CD4-positive, alpha-beta T cell (primary cell): Measurements from ENCODE around the gene ARHGEF5. TPM values are rescaled to one million over a fixed set of nuclear protein-coding genes. Genes with fewer than 3 reads are reported as not detected.

ENCODE experiments used
- ATAC-seq: fragments of 200-7000 bp; cut with Tn5 transposase; one replicate; pipeline ENCODE4 v1.10.0; 2022; ENCODE audit warnings: mild to moderate bottlenecking; ENCODE audit not compliant: poor library complexity
- CTCF ChIA-PET: fragments of 350-600 bp; sonication (Branson Sonifier 250); formaldehyde crosslinking; loops from one replicate; lab custom pipeline; 2021; ENCODE audit warnings: antibody characterized with exemption, inconsistent platforms; lab: Charles Lee
- POLR2A ChIA-PET: fragments of 350-600 bp; sonication (Branson Sonifier 250); formaldehyde crosslinking; loops from one replicate; lab custom pipeline; 2021; ENCODE audit warnings: antibody characterized with exemption, inconsistent platforms; lab: Charles Lee
- DNase-seq, 14 experiments: peaks; one replicate each; pipeline ENCODE4 v3.0.0-alpha.2; 2013 to 2020; ENCODE audit warnings: mixed read lengths in 2 of 14
- H3K27ac ChIP-seq, 2 donors: one replicate each; pipeline versions ENCODE4 v1.5.1 to v1.7.0; 2013; ENCODE audit warnings: low read length in 2 of 2, low read depth in 1 of 2, mild to moderate bottlenecking in 1 of 2
- H3K27me3 ChIP-seq, 2 experiments: 1 replicate in 1 of 2; 2 replicates in 1 of 2; pipeline versions ENCODE4 v1.6.1 to v1.7.0; 2013; ENCODE audit warnings: low read length in 2 of 2, control low read depth in 1 of 2, mild to moderate bottlenecking in 1 of 2, moderate library complexity in 1 of 2; ENCODE audit not compliant: insufficient read depth in 2 of 2, control insufficient read depth in 1 of 2
- H3K36me3 ChIP-seq: one replicate; pipeline ENCODE4 v1.6.1; 2013; ENCODE audit warnings: low read length, control low read depth; ENCODE audit not compliant: insufficient read depth
- H3K4me1 ChIP-seq: one replicate; pipeline ENCODE4 v1.6.1; 2013; ENCODE audit warnings: low read length, control low read depth; ENCODE audit not compliant: insufficient read depth
- H3K4me3 ChIP-seq: one replicate; pipeline ENCODE4 v1.5.1; 2013; ENCODE audit warnings: mild to moderate bottlenecking, low read length, moderate library complexity
- H3K9me3 ChIP-seq, 2 experiments: 1 replicate in 1 of 2; 2 replicates in 1 of 2; pipeline versions ENCODE4 v1.6.1 to v1.7.0; 2013; ENCODE audit warnings: low read length in 2 of 2, mild to moderate bottlenecking in 2 of 2, control low read depth in 1 of 2, moderate library complexity in 1 of 2; ENCODE audit not compliant: control insufficient read depth in 1 of 2, insufficient read depth in 1 of 2
- H3K27ac Mint-ChIP-seq: one replicate; pipeline ENCODE4 v1.8.0; 2020; ENCODE audit warnings: mixed read lengths
- H3K27me3 Mint-ChIP-seq: one replicate; pipeline ENCODE4 v1.8.0; 2021; ENCODE audit warnings: mixed read lengths
- H3K36me3 Mint-ChIP-seq: one replicate; pipeline ENCODE4 v1.8.0; 2021; ENCODE audit warnings: low read depth, mixed read lengths
- H3K4me1 Mint-ChIP-seq: one replicate; pipeline ENCODE4 v1.8.0; 2021; ENCODE audit warnings: low read depth, mixed read lengths
- H3K4me3 Mint-ChIP-seq: one replicate; pipeline ENCODE4 v1.8.0; 2020; ENCODE audit warnings: mild to moderate bottlenecking, mixed read lengths
- H3K9me3 Mint-ChIP-seq: one replicate; pipeline ENCODE4 v1.8.0; 2020; ENCODE audit warnings: mixed read lengths
- CTCF ChIP-seq: fragments of 200-600 bp; IDR thresholded peaks from one replicate; pipeline ENCODE4 v1.8.0; 2022; ENCODE audit warnings: antibody characterized with exemption, mild to moderate bottlenecking
- intact Hi-C, 2 experiments: fragments of 100-400 bp; cut with DNase I in 1 of 2; cut with micrococcal nuclease in 1 of 2; formaldehyde crosslinking; loops; one replicate each; pipeline versions ENCODE4 v1.15.1 to v1.9.0; 2023 to 2025; cut with DNase I, micrococcal nuclease
- total RNA-seq, 174 experiments: library from RNA in 2 of 174; stranded (reverse) in 2 of 174; gene quantifications; one replicate each; pipeline ENCODE4 v1.2.3 and lab custom pipeline; 2021 to 2026

The ARHGEF5 gene
- total RNA-seq, 2 experiments from 2014 or later = 7.9 to 9.0 TPM

- Histone ChIP-seq H3K9me3 (no peaks in the 10 kb centered on the region), H3K4me3 (no peak overlapping the region), H3K27ac (no peak overlapping the region), H3K36me3 (no peaks in the 10 kb centered on the region), H3K4me1 (peaks cover 2% of the 10 kb centered on the region), H3K27me3 (no peaks in the 10 kb centered on the region)
- no peak for TF ChIP-seq CTCF
- DNase-seq (no peak), ATAC-seq (no peak)
- intact Hi-C loops = no loop called here
- Mint-ChIP-seq H3K4me3 (no peak overlapping the region), H3K4me1 (no peaks in the 10 kb centered on the region), H3K27me3 (no peaks in the 10 kb centered on the region), H3K27ac (no peak overlapping the region), H3K36me3 (no peaks in the 10 kb centered on the region), H3K9me3 (no peaks in the 10 kb centered on the region)
- CTCF ChIA-PET = no interaction called here
- POLR2A ChIA-PET = no interaction called here
Measured at GRCh38 chr7:144397086-144397485, 41.9 kb downstream of the ARHGEF5 start.

- no peak for TF ChIP-seq CTCF
- H3K4me3 Mint-ChIP-seq = no peak overlapping the region
- no peaks in the 10 kb centered on the region for H3K36me3 ChIP-seq
Measured at GRCh38 chr7:144398291-144398690, 43.1 kb downstream of the ARHGEF5 start.

GRCh38 chr7:144398911-144399310 lies 43.7 kb downstream of the ARHGEF5 start:
- TF ChIP-seq CTCF = no peak
- Histone ChIP-seq H3K27ac (no peak overlapping the region), H3K9me3 (no peaks in the 10 kb centered on the region), H3K4me1 (no peaks in the 10 kb centered on the region), H3K27me3 (no peaks in the 10 kb centered on the region), H3K4me3 (no peak overlapping the region), H3K36me3 (no peaks in the 10 kb centered on the region)
- ATAC-seq = no peak
- ChIA-PET POLR2A (no interaction called here), CTCF (no interaction called here)
- H3K4me1 Mint-ChIP-seq = no peaks in the 10 kb centered on the region
- no peak overlapping the region for H3K4me3 Mint-ChIP-seq
- H3K9me3 Mint-ChIP-seq = no peaks in the 10 kb centered on the region
- intact Hi-C loops = loop anchor here in 1 of 2 experiments (1.0 kb wide), 1 partner anchor 13 kb away; no protein-coding TSS in a partner anchor
- H3K27me3 Mint-ChIP-seq = no peaks in the 10 kb centered on the region
- H3K36me3 Mint-ChIP-seq = no peaks in the 10 kb centered on the region
- DNase-seq = no peak
- no peak overlapping the region for H3K27ac Mint-ChIP-seq

More at GRCh38 chr7:144398291-144398690, 43.1 kb downstream of the ARHGEF5 start:
- H3K27ac ChIP-seq = no peak overlapping the region
- H3K36me3 Mint-ChIP-seq = no peaks in the 10 kb centered on the region
- intact Hi-C loops = no loop called here
- no peak for DNase-seq
- no peaks in the 10 kb centered on the region for H3K4me1 ChIP-seq
- no peaks in the 10 kb centered on the region for H3K9me3 Mint-ChIP-seq
- no peak overlapping the region for H3K4me3 ChIP-seq
- POLR2A ChIA-PET = no interaction called here
- no peaks in the 10 kb centered on the region for H3K27me3 Mint-ChIP-seq
- CTCF ChIA-PET = no interaction called here
- no peaks in the 10 kb centered on the region for H3K4me1 Mint-ChIP-seq
- no peaks in the 10 kb centered on the region for H3K27me3 ChIP-seq
- H3K27ac Mint-ChIP-seq = no peak overlapping the region
- ATAC-seq = no peak
- no peaks in the 10 kb centered on the region for H3K9me3 ChIP-seq
